Heart left ventricle (tissue), 16 donors: ENCODE data around the gene NCAPH2. TPM values are rescaled to one million over a fixed set of nuclear protein-coding genes. Genes with fewer than 3 reads are reported as not detected.

Experiments used
- ATAC-seq, 4 donors: fragments of 200-7000 bp; cut with Tn5 transposase; one replicate each; pipeline ENCODE4 v1.9.1; 2020 to 2022; ENCODE audit warnings: moderate library complexity in 4 of 4, mild to moderate bottlenecking in 3 of 4, moderate number of reproducible peaks in 1 of 4
- DNase-seq, 5 donors: peaks; one replicate each; pipeline ENCODE4 v3.0.0-alpha.2; 2020
- H3K27ac ChIP-seq, 12 donors: fragments of 200-600 bp; sonication (generic) in 4 of 12; one replicate each; pipeline versions ENCODE4 v1.5.0 to v1.8.0; 2016 to 2022; ENCODE audit warnings: mild to moderate bottlenecking in 2 of 12
- H3K27me3 ChIP-seq, 9 donors: fragments of 200-600 bp; sonication (generic) in 2 of 9; one replicate each; pipeline versions ENCODE4 v1.5.1 to v1.8.0; 2016 to 2022; ENCODE audit warnings: mild to moderate bottlenecking in 3 of 9
- H3K36me3 ChIP-seq, 9 donors: fragments of 200-600 bp; sonication (generic) in 2 of 9; one replicate each; pipeline versions ENCODE4 v1.5.0 to v1.8.0; 2018 to 2022; ENCODE audit warnings: mild to moderate bottlenecking in 2 of 9
- H3K4me1 ChIP-seq, 12 donors: fragments of 200-600 bp; sonication (generic) in 4 of 12; one replicate each; pipeline versions ENCODE4 v1.5.0 to v1.8.0; 2016 to 2022; ENCODE audit warnings: mild to moderate bottlenecking in 3 of 12
- H3K4me3 ChIP-seq, 12 donors: fragments of 200-600 bp; sonication (generic) in 4 of 12; one replicate each; pipeline versions ENCODE4 v1.5.0 to v1.8.0; 2017 to 2022; ENCODE audit warnings: mild to moderate bottlenecking in 9 of 12, moderate library complexity in 4 of 12
- H3K9me3 ChIP-seq, 12 donors: fragments of 200-600 bp; sonication (generic) in 4 of 12; one replicate each; pipeline versions ENCODE4 v1.5.0 to v1.8.0; 2016 to 2022; ENCODE audit warnings: mild to moderate bottlenecking in 1 of 12
- CTCF ChIP-seq, 12 donors: fragments of 200-600 bp; sonication (generic) in 4 of 12; IDR thresholded peaks; one replicate each; pipeline versions ENCODE4 v1.5.0 to v1.8.0; 2018 to 2022; ENCODE audit warnings: antibody characterized with exemption in 12 of 12, mild to moderate bottlenecking in 5 of 12
- POLR2A ChIP-seq, 2 donors: fragments of 450-650 bp; IDR thresholded peaks; one replicate each; pipeline ENCODE4 v1.6.1; 2017; ENCODE audit warnings: antibody characterized with exemption in 2 of 2, mild to moderate bottlenecking in 2 of 2, moderate library complexity in 2 of 2
- WGBS, 4 donors: extraction: QIAGEN DNeasy Blood & Tissue Kit in 2 of 4; methylation state at CpG; one replicate each; pipeline versions ENCODE4 v1.1.5 to v1.1.7; 2013 to 2018; 5-methylcytosine and 5-hydroxymethylcytosine counted together
- intact Hi-C, 10 donors: fragments of 100-400 bp; cut with DNase I; formaldehyde crosslinking; loops; one replicate each; pipeline versions ENCODE4 v1.11.1 to v1.14.2; 2022
- polyA plus RNA-seq, 2 donors: library from polyadenylated mRNA; stranded (reverse); fragments of 200-250 nt; gene quantifications; one replicate each; pipeline ENCODE4 v1.2.3, GENCODE V29; 2013
- total RNA-seq, 9 donors: library from RNA; depleted of rRNA in 2 of 9; stranded (reverse); fragments of >200 nt in 2 of 9; fragmentation: NEBNext Ultra II Directional in 3 of 9; extraction: Animal tissue kit (Norgen Biotek cat#: 25700) in 3 of 9; gene quantifications; one replicate each; pipeline versions ENCODE4 v1.1.0 to v1.2.4, GENCODE V29; 2016 to 2023
- donor health status: ischemic (EF 13 %, LVEDD 7.1; RV severe dilation, severe dysfunction).
- donor health status: healthy with polysubstance abuse.
- donor health status: DM: no; HTN: yes; CAD: no.
- donor health status: DM: no; HTN: no; CAD: no.
- donor health status: ischemic (EF 25% LVEDD 6.9; RV normal size, moderate dysfunction).
- donor health status: ischemic (EF 25% LVEDD 5.7; RV mildly dilated, moderate dysfunction).
- donor health status: healthy.
- donor health status: DM: yes; HTN: yes; CAD: no.
- donor health status: ischemic (EF 35%, LVEDD 5.7; RV mildly dilated, moderate dysfunction).
- donor health status: nonischemic (EF 11% LVEDD 7.7; RV severe dilation, severe dysfunction).
- donor health status: DM: yes; HTN: yes; CAD: no.
- donor health status: PGD.
- donor health status: ischemic (EF 29% LVEDD 5.4; RV normal size, mild dysfunction).
- donor health status: nonischemic (EF 23%, LVEDD 6.1; RV moderate dilation, normal function).

The NCAPH2 gene
- total and polyA plus RNA-seq, 11 donors = 24.7 to 43.3 (median 28.1) TPM

- Histone ChIP-seq H3K4me3 (no peak overlapping the region), H3K27ac (no peak overlapping the region), H3K36me3 (no peaks in the 10 kb centered on the region), H3K4me1 (peaks cover 0 to 7% (median 0%) of the 10 kb centered on the region in 12 donors), H3K9me3 (no peaks in the 10 kb centered on the region), H3K27me3 (peaks cover 7 to 39% (median 11%) of the 10 kb centered on the region in 9 donors)
- intact Hi-C loops = no loop called here
- ATAC-seq (no peak), DNase-seq (peak in 1 of 5 donors; percentile 55)
- TF ChIP-seq CTCF (IDR thresholded peaks at IDR 0.05) (no peak), POLR2A (IDR thresholded peaks at IDR 0.05) (no peak)
- 81 to 88% (median 83%) methylated on average over 19 to 23 of the region's 23 CpGs for WGBS, 4 donors
These were observed 20.6 kb upstream of the NCAPH2 start for GRCh38 chr22:50487290-50488005.

GRCh38 chr22:50488006-50488677 is 19.9 kb upstream of the NCAPH2 start:
- DNase-seq = peak in 1 of 5 donors; percentile 37
- H3K9me3 ChIP-seq = no peaks in the 10 kb centered on the region

GRCh38 chr22:50488886-50489285 is 19.1 kb upstream of the NCAPH2 start:
- Histone ChIP-seq H3K9me3 (no peaks in the 10 kb centered on the region), H3K4me1 (peaks cover 0 to 6% (median 0%) of the 10 kb centered on the region in 12 donors), H3K27ac (no peak overlapping the region), H3K27me3 (peaks cover 0 to 25% (median 0%) of the 10 kb centered on the region in 9 donors), H3K4me3 (no peak overlapping the region), H3K36me3 (no peaks in the 10 kb centered on the region)
- 67 to 75% (median 70%) methylated on average over 18 to 19 of the region's 19 CpGs for WGBS, 4 donors
- ATAC-seq = no peak
- TF ChIP-seq CTCF (IDR thresholded peaks at IDR 0.05) = no peak
- no peak for TF ChIP-seq POLR2A (IDR thresholded peaks at IDR 0.05)
- peak in 1 of 5 donors; percentile 48 for DNase-seq
- intact Hi-C loops = no loop called here

More at GRCh38 chr22:50488006-50488677, 19.9 kb upstream of the NCAPH2 start:
- Histone ChIP-seq H3K36me3 (no peaks in the 10 kb centered on the region), H3K4me1 (peaks cover 0 to 6% (median 0%) of the 10 kb centered on the region in 12 donors), H3K27me3 (peaks cover 0 to 32% (median 4%) of the 10 kb centered on the region in 9 donors), H3K27ac (no peak overlapping the region), H3K4me3 (no peak overlapping the region)
- 79 to 100% (median 81%) methylated on average over 2 to 18 of the region's 18 CpGs for WGBS, 4 donors
- peak in 1 of 4 donors; percentile 8 for ATAC-seq
- intact Hi-C loops = no loop called here
- TF ChIP-seq CTCF (IDR thresholded peaks at IDR 0.05) (no peak), POLR2A (IDR thresholded peaks at IDR 0.05) (no peak)
